ENCODE results near the gene VMAC.

DNA sequence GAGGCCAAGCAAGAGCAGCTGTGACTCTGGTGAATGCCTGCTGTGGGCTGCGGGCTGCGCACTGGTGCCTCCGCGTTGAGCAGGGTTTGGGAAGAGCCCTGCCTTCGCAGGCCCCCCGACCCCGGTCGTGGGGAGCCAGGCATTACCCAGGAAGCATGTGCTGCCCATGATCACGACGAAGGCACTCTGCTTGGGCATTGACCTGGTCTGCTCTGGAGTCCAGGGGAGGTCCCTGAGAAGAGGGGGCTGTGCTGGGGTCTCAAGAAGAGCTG, 54.1 kb downstream of the VMAC start:
- TF ChIP-seq, protein P1, sequence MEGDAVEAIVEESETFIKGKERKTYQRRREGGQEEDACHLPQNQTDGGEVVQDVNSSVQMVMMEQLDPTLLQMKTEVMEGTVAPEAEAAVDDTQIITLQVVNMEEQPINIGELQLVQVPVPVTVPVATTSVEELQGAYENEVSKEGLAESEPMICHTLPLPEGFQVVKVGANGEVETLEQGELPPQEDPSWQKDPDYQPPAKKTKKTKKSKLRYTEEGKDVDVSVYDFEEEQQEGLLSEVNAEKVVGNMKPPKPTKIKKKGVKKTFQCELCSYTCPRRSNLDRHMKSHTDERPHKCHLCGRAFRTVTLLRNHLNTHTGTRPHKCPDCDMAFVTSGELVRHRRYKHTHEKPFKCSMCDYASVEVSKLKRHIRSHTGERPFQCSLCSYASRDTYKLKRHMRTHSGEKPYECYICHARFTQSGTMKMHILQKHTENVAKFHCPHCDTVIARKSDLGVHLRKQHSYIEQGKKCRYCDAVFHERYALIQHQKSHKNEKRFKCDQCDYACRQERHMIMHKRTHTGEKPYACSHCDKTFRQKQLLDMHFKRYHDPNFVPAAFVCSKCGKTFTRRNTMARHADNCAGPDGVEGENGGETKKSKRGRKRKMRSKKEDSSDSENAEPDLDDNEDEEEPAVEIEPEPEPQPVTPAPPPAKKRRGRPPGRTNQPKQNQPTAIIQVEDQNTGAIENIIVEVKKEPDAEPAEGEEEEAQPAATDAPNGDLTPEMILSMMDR (IDR thresholded peaks at IDR 0.05), result no peak
- TF ChIP-seq POLR2A (IDR thresholded peaks at IDR 0.05), result no peak

All from lower leg skin (tissue), 3 donors.